ENCODE data around the gene LRRK1. TPM values are rescaled to one million over a fixed set of nuclear protein-coding genes. Genes with fewer than 3 reads are reported as not detected.

LRRK1 gene
- total RNA-seq, 4 donors from 2014 or later = 17.0 to 46.3 (median 26.4) TPM

GRCh38 chr15:100918034-100918689, 995 bp upstream of the LRRK1 start:
- WGBS = 0% methylated on average over 10 of the region's 42 CpGs
- no peaks in the 10 kb centered on the region for H3K27me3 ChIP-seq
- H3K9me3 ChIP-seq = no peaks in the 10 kb centered on the region
- DNase-seq (ENCODE audit: low spot score in 2 of 2) = peak; percentile 87 to 88
- peak overlapping the region; percentile 89 for H3K4me3 ChIP-seq
- peaks cover 42% of the 10 kb centered on the region for H3K4me1 ChIP-seq
- TF ChIP-seq POLR2A (IDR thresholded peaks at IDR 0.05) (peak in 1 of 2 donors; percentile 22), EP300 (IDR thresholded peaks at IDR 0.05) (no peak), POLR2AphosphoS5 (IDR thresholded peaks at IDR 0.05) (peak in 1 of 3 donors; percentile 59)
- TF ChIP-seq, protein P1, sequence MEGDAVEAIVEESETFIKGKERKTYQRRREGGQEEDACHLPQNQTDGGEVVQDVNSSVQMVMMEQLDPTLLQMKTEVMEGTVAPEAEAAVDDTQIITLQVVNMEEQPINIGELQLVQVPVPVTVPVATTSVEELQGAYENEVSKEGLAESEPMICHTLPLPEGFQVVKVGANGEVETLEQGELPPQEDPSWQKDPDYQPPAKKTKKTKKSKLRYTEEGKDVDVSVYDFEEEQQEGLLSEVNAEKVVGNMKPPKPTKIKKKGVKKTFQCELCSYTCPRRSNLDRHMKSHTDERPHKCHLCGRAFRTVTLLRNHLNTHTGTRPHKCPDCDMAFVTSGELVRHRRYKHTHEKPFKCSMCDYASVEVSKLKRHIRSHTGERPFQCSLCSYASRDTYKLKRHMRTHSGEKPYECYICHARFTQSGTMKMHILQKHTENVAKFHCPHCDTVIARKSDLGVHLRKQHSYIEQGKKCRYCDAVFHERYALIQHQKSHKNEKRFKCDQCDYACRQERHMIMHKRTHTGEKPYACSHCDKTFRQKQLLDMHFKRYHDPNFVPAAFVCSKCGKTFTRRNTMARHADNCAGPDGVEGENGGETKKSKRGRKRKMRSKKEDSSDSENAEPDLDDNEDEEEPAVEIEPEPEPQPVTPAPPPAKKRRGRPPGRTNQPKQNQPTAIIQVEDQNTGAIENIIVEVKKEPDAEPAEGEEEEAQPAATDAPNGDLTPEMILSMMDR (IDR thresholded peaks at IDR 0.05) = peak; percentile 74 to 99
- H3K27ac ChIP-seq = peak overlapping the region; percentile 69
- no peaks in the 10 kb centered on the region for H3K36me3 ChIP-seq

DNA sequence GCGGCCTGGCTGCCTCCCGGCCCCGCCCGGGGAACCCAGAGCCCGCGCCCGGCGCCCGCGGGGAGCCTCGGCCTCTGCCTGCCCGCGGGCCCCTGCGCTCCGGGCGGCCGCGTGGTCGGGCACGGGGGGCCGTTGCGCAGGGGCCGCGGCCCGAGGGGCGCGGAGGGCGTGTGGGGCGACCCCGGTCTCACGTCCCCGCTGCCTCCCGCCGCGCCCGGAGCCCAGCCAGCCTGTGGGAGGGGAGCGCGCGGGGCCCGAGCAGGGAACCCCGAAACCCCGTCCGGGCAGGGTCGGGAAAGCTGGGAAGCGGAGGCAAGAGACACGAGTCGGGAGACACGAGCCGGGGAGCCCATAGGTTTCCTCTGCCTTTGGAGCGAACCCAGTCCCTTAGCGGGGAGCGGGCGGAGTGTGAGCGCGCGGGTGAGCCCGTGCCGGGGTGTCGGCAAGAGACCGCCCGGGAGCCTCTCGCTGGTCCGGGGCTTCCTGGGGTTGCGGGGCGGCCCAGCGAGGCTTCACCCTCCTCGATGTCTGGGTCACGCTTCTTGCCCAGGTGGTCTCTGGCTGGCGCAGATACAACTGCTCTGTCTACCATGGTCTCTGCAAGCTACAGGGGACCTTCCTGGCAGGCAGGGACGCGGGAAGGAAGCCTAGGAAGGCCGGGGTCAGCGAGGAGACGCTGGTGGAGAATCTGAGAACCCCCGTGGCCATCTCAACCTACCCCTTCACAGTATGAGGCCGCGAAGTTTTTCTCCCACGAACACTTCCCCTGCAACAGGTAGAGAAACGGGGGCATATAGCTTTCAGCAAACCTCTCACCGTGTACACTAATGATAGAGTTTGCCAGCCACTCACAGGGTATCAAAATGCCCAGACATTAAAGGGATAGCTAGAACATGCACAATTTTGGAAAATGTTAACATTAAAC, 586 bp downstream of the LRRK1 start:
- H3K4me1 ChIP-seq = peaks cover 40% of the 10 kb centered on the region
- peaks cover 7% of the 10 kb centered on the region for H3K36me3 ChIP-seq
- no peaks in the 10 kb centered on the region for H3K27me3 ChIP-seq
- DNase-seq (ENCODE audit: low spot score in 2 of 2) = no peak
- peak overlapping the region; percentile 89 for H3K4me3 ChIP-seq
- TF ChIP-seq POLR2AphosphoS5 (IDR thresholded peaks at IDR 0.05) (no peak), POLR2A (IDR thresholded peaks at IDR 0.05) (no peak), EP300 (IDR thresholded peaks at IDR 0.05) (no peak)
- TF ChIP-seq, protein P1 (IDR thresholded peaks at IDR 0.05) = no peak
- peak overlapping the region; percentile 69 for H3K27ac ChIP-seq
- 14% methylated on average over 16 of the region's 80 CpGs for WGBS
- H3K9me3 ChIP-seq = no peaks in the 10 kb centered on the region

- H3K27ac ChIP-seq = no peak overlapping the region
- H3K4me1 ChIP-seq = peaks cover 40% of the 10 kb centered on the region
- no peak for TF ChIP-seq EP300 (IDR thresholded peaks at IDR 0.05)
- TF ChIP-seq, protein P1 (IDR thresholded peaks at IDR 0.05) = no peak
- WGBS = 92% methylated on average over 8 of the region's 8 CpGs
- H3K27me3 ChIP-seq = no peaks in the 10 kb centered on the region
- no peak for DNase-seq (ENCODE audit: low spot score in 2 of 2)
- H3K36me3 ChIP-seq = peaks cover 13% of the 10 kb centered on the region
- H3K9me3 ChIP-seq = no peaks in the 10 kb centered on the region
- no peak overlapping the region for H3K4me3 ChIP-seq
Measured at GRCh38 chr15:100920516-100921135, 1.5 kb downstream of the LRRK1 start.

GRCh38 chr15:100922192-100923040, 3.3 kb downstream of the LRRK1 start:
- Histone ChIP-seq H3K27me3 (no peaks in the 10 kb centered on the region), H3K36me3 (peaks cover 13% of the 10 kb centered on the region), H3K4me3 (no peak overlapping the region), H3K27ac (no peak overlapping the region), H3K4me1 (peaks cover 38% of the 10 kb centered on the region), H3K9me3 (no peaks in the 10 kb centered on the region)
- DNase-seq (ENCODE audit: low spot score in 2 of 2) = no peak
- 72% methylated on average over 13 of the region's 13 CpGs for WGBS
- TF ChIP-seq POLR2A (IDR thresholded peaks at IDR 0.05) (no peak), POLR2AphosphoS5 (IDR thresholded peaks at IDR 0.05) (no peak)

GRCh38 chr15:100923076-100923475, 3.9 kb downstream of the LRRK1 start:
- no peak for DNase-seq (ENCODE audit: low spot score in 2 of 2)
- 84% methylated on average over 7 of the region's 7 CpGs for WGBS
- peaks cover 32% of the 10 kb centered on the region for H3K4me1 ChIP-seq
- H3K9me3 ChIP-seq = no peaks in the 10 kb centered on the region
- peaks cover 14% of the 10 kb centered on the region for H3K36me3 ChIP-seq
- H3K27me3 ChIP-seq = no peaks in the 10 kb centered on the region
- TF ChIP-seq POLR2A (IDR thresholded peaks at IDR 0.05) = no peak
- TF ChIP-seq POLR2AphosphoS5 (IDR thresholded peaks at IDR 0.05) = no peak
- no peak for TF ChIP-seq EP300 (IDR thresholded peaks at IDR 0.05)
- TF ChIP-seq, protein P1 (IDR thresholded peaks at IDR 0.05) = no peak
- H3K4me3 ChIP-seq = no peak overlapping the region
- H3K27ac ChIP-seq = no peak overlapping the region
